Nucleus accumbens (tissue), 56 donors: ENCODE data around the gene PRRX1.
A peak's percentile ranks its signal among the peaks of the same experiment; 100 is the strongest.

Source experiments
- DNase-seq, 56 donors: peaks; one replicate each; lab custom pipeline; 2025; lab: John Stamatoyannopoulos, UW

The PRRX1 gene

GRCh38 chr1:170664093-170664827, at the start of gene PRRX1:
Gene PRRX1 (plus strand): TSS chr1:170664131. CDS start chr1:170664219, 88 bp downstream.
- DNase-seq, result peak in 11 of 56 donors; percentile 21 to 60 (median 35)

- no peak for DNase-seq
Observed at GRCh38 chr1:170617591-170618330, 46.2 kb upstream of the PRRX1 start.

GRCh38 chr1:170618421-170618820, 45.5 kb upstream of the PRRX1 start:
- no peak for DNase-seq

GRCh38 chr1:170619241-170620028, 44.5 kb upstream of the PRRX1 start:
- peak in 2 of 56 donors; percentile 1 to 9 for DNase-seq

GRCh38 chr1:170620164-170620563, 43.8 kb upstream of the PRRX1 start:
- DNase-seq, result no peak

GRCh38 chr1:170623171-170623570, 40.8 kb upstream of the PRRX1 start:
- no peak for DNase-seq

GRCh38 chr1:170624146-170624545, 39.8 kb upstream of the PRRX1 start:
- DNase-seq, result no peak

GRCh38 chr1:170630977-170631376, 33.0 kb upstream of the PRRX1 start:
- DNase-seq, result no peak

- no peak for DNase-seq
Observed at GRCh38 chr1:170634293-170634692, 29.6 kb upstream of the PRRX1 start.

- DNase-seq, result no peak
Observed at GRCh38 chr1:170634824-170635410, 29.0 kb upstream of the PRRX1 start.

GRCh38 chr1:170640581-170640980, 23.4 kb upstream of the PRRX1 start:
- DNase-seq, result no peak

GRCh38 chr1:170657275-170657853, 6.6 kb upstream of the PRRX1 start:
- no peak for DNase-seq

GRCh38 chr1:170659399-170660035, 4.4 kb upstream of the PRRX1 start:
- DNase-seq, result no peak

GRCh38 chr1:170660281-170660713, 3.6 kb upstream of the PRRX1 start:
- no peak for DNase-seq

- DNase-seq, result no peak
Observed at GRCh38 chr1:170660871-170661645, 2.9 kb upstream of the PRRX1 start.

- DNase-seq, result peak in 7 of 56 donors; percentile 12 to 34 (median 25)
Observed at GRCh38 chr1:170661646-170662411, 2.1 kb upstream of the PRRX1 start.

- DNase-seq, result peak in 2 of 56 donors; percentile 7 to 24
Observed at GRCh38 chr1:170662561-170663403, 1.1 kb upstream of the PRRX1 start.
